OCI-LY3 (cell line): ENCODE measurements around the gene HDAC4.

Source experiments
- EZH2phosphoT487 ChIP-seq: fragments of 200-600 bp; shearing (Covaris generic); IDR thresholded peaks from 2 replicates; pipeline ENCODE4 v1.6.1; 2018; ENCODE audit warnings: antibody characterized with exemption, mixed run types, low read depth
- TF ChIP-seq, protein P1 (sequence below): fragments of 200-600, 300-600 bp; sonication (generic); IDR thresholded peaks from 2 replicates; pipeline ENCODE4 v1.5.1; 2014; ENCODE audit warnings: antibody characterized with exemption, low read length, low read depth

DNA sequence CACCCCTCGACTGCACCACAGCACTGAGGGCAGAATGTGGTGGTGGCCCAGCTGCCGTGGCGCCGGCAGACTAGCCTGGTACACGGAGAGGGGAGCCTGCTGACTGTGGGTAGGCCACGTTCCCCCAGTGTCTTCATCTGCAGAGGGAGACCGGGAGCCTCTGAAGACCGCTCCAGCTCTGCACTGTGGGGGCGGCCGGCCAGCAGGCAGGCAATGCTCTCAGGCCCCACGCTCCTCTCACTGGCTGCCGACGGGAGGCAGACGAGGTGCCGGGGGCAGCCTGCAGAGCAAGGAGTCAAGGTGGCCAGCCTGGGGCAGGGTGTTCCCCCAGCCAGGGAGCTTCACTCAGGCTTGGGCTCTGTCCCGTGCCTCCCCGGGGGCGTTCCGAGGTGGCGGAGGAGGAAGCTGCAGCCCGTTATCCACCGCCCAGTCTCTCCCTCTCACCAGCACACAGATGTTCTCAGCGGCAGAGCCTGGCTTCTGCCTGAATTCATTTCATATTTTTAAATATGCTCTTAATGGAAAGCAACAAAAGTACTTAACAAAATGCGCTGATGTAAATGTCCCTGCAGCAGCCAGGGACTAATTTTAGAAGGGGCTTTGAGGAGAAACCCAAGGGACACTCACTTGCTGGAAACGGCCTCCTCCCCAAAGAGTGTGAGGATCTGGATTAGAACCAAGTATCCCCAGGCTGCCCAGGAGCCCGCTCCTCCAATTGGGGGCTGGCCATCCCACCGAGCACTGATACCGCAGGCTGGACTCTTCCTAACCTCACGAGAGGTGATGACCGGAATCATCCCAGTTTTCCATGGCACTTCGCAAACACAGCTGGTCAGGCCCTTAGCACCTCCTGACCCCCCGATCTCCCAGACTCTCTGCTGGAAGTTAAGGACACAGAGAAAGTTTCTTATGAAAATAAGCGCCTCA is 87.8 kb downstream of the HDAC4 start:
- TF ChIP-seq, protein P1, sequence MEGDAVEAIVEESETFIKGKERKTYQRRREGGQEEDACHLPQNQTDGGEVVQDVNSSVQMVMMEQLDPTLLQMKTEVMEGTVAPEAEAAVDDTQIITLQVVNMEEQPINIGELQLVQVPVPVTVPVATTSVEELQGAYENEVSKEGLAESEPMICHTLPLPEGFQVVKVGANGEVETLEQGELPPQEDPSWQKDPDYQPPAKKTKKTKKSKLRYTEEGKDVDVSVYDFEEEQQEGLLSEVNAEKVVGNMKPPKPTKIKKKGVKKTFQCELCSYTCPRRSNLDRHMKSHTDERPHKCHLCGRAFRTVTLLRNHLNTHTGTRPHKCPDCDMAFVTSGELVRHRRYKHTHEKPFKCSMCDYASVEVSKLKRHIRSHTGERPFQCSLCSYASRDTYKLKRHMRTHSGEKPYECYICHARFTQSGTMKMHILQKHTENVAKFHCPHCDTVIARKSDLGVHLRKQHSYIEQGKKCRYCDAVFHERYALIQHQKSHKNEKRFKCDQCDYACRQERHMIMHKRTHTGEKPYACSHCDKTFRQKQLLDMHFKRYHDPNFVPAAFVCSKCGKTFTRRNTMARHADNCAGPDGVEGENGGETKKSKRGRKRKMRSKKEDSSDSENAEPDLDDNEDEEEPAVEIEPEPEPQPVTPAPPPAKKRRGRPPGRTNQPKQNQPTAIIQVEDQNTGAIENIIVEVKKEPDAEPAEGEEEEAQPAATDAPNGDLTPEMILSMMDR: no peak
- TF ChIP-seq EZH2phosphoT487: no peak
